H9 (cell line): ENCODE results near the gene ALDH1L1. TPM values are rescaled to one million over a fixed set of nuclear protein-coding genes. Genes with fewer than 3 reads are reported as not detected.
A peak's percentile ranks its signal among the peaks of the same experiment; 100 is the strongest.

Source experiments
- DNase-seq: peaks from one replicate; pipeline ENCODE4 v3.0.0-alpha.2; 2017
- H2AFZ ChIP-seq: one replicate; pipeline ENCODE4 v1.6.1; 2013; ENCODE audit warnings: mild to moderate bottlenecking, low read length, control low read depth, moderate library complexity
- H2AK5ac ChIP-seq: 2 replicates; pipeline ENCODE4 v1.6.1; 2013; ENCODE audit warnings: low read length, control low read depth, mixed read lengths; ENCODE audit not compliant: insufficient read length
- H2BK120ac ChIP-seq: one replicate; pipeline ENCODE4 v1.6.1; 2013; ENCODE audit warnings: low read depth, mild to moderate bottlenecking, low read length, control low read depth, inconsistent platforms; ENCODE audit not compliant: poor library complexity, severe bottlenecking
- H2BK12ac ChIP-seq: 2 replicates; pipeline ENCODE4 v1.6.1; 2013; ENCODE audit warnings: low read length, control low read depth, mixed read lengths, low read depth; ENCODE audit not compliant: insufficient read length
- H2BK15ac ChIP-seq: 2 replicates; pipeline ENCODE4 v1.6.1; 2013; ENCODE audit warnings: low read depth, low read length, control low read depth
- H2BK20ac ChIP-seq: one replicate; pipeline ENCODE4 v1.6.1; 2013; ENCODE audit warnings: low read depth, mild to moderate bottlenecking, low read length, control low read depth, inconsistent platforms; ENCODE audit not compliant: poor library complexity, severe bottlenecking
- H2BK5ac ChIP-seq: 2 replicates; pipeline ENCODE4 v1.6.1; 2013; ENCODE audit warnings: low read length, control low read depth, mixed read lengths; ENCODE audit not compliant: insufficient read length
- H3K14ac ChIP-seq: 2 replicates; pipeline ENCODE4 v1.6.1; 2013; ENCODE audit warnings: low read length, control low read depth; ENCODE audit not compliant: insufficient read depth
- H3K18ac ChIP-seq: 2 replicates; pipeline ENCODE4 v1.6.1; 2013; ENCODE audit warnings: low read depth, mild to moderate bottlenecking, mixed read lengths, low read length, control low read depth; ENCODE audit not compliant: insufficient read length
- H3K23ac ChIP-seq: 2 replicates; pipeline ENCODE4 v1.6.1; 2013; ENCODE audit warnings: low read length, control low read depth, mixed read lengths, low read depth; ENCODE audit not compliant: insufficient read length
- H3K23me2 ChIP-seq: 2 replicates; pipeline ENCODE4 v1.6.1; 2013; ENCODE audit warnings: low read depth, mild to moderate bottlenecking, mixed read lengths, low read length, control low read depth; ENCODE audit not compliant: insufficient read length, poor library complexity, severe bottlenecking
- H3K27ac ChIP-seq: 2 replicates; pipeline ENCODE4 v1.5.1; 2013; ENCODE audit warnings: low read length, control low read depth, mixed read lengths, low read depth; ENCODE audit not compliant: insufficient read length
- H3K27me3 ChIP-seq: 2 replicates; pipeline ENCODE4 v1.6.1; 2013; ENCODE audit warnings: low read length, control low read depth, inconsistent platforms; ENCODE audit not compliant: insufficient read depth
- H3K4ac ChIP-seq: 2 replicates; pipeline ENCODE4 v1.6.1; 2013; ENCODE audit warnings: low read depth, mild to moderate bottlenecking, control low read depth, inconsistent platforms, low read length, moderate library complexity
- H3K4me1 ChIP-seq: 2 replicates; pipeline ENCODE4 v1.6.1; 2013; ENCODE audit warnings: low read length, control low read depth, inconsistent platforms; ENCODE audit not compliant: insufficient read depth
- H3K4me2 ChIP-seq: 2 replicates; pipeline ENCODE4 v1.6.1; 2013; ENCODE audit warnings: low read length, control low read depth, mixed read lengths; ENCODE audit not compliant: insufficient read length, insufficient read depth
- H3K56ac ChIP-seq: 2 replicates; pipeline ENCODE4 v1.6.1; 2013; ENCODE audit warnings: low read depth, mild to moderate bottlenecking, mixed read lengths, low read length, control low read depth; ENCODE audit not compliant: insufficient read length
- H3K79me1 ChIP-seq: 2 replicates; pipeline ENCODE4 v1.6.1; 2013; ENCODE audit warnings: low read depth, mild to moderate bottlenecking, moderate library complexity, low read length, control low read depth, inconsistent platforms; ENCODE audit not compliant: insufficient read depth, poor library complexity, severe bottlenecking
- H3K79me2 ChIP-seq: 2 replicates; pipeline ENCODE4 v1.6.1; 2013; ENCODE audit warnings: low read length, control low read depth, inconsistent platforms; ENCODE audit not compliant: insufficient read depth
- H3K9ac ChIP-seq: 2 replicates; pipeline ENCODE4 v1.6.1; 2013; ENCODE audit warnings: low read length, control low read depth, mixed read lengths; ENCODE audit not compliant: insufficient read length; ENCODE audit errors: extremely low read depth
- H3K9me3 ChIP-seq: one replicate; pipeline ENCODE4 v1.6.1; 2013; ENCODE audit warnings: low read depth, low read length, inconsistent platforms; ENCODE audit not compliant: control insufficient read depth
- H3T11ph ChIP-seq: one replicate; pipeline ENCODE4 v1.6.1; 2013; ENCODE audit warnings: mild to moderate bottlenecking, low read length, control low read depth, inconsistent platforms
- H4K20me1 ChIP-seq: one replicate; pipeline ENCODE4 v1.6.1; 2013; ENCODE audit not compliant: control insufficient read depth, insufficient read length, insufficient read depth
- H4K5ac ChIP-seq: 2 replicates; pipeline ENCODE4 v1.6.1; 2013; ENCODE audit warnings: low read depth, mild to moderate bottlenecking, mixed read lengths, low read length, control low read depth; ENCODE audit not compliant: insufficient read length
- H4K8ac ChIP-seq: replicated peaks from 2 replicates; pipeline ENCODE4 v1.6.1; 2013; ENCODE audit warnings: low read length, control low read depth, mixed read lengths, low read depth; ENCODE audit not compliant: insufficient read length
- H4K91ac ChIP-seq: 2 replicates; pipeline ENCODE4 v1.6.1; 2013; ENCODE audit warnings: low read depth, mild to moderate bottlenecking, moderate library complexity, mixed read lengths, low read length, control low read depth; ENCODE audit not compliant: insufficient read length
- H3K27ac Mint-ChIP-seq, 3 experiments: 2 replicates in 2 of 3; 3 replicates in 1 of 3; pipeline ENCODE4 v1.8.0; 2020 to 2021; ENCODE audit warnings: mixed read lengths in 3 of 3, mild to moderate bottlenecking in 1 of 3, moderate library complexity in 1 of 3
- H3K27me3 Mint-ChIP-seq: 2 replicates; pipeline ENCODE4 v1.8.0; 2021; ENCODE audit warnings: low read depth, mild to moderate bottlenecking, moderate library complexity, mixed read lengths
- H3K36me3 Mint-ChIP-seq, 3 experiments: 2 replicates in 2 of 3; 3 replicates in 1 of 3; pipeline ENCODE4 v1.8.0; 2020 to 2021; ENCODE audit warnings: low read depth in 3 of 3, mixed read lengths in 3 of 3; ENCODE audit not compliant: insufficient read depth in 1 of 3
- H3K4me1 Mint-ChIP-seq, 2 experiments: 2 replicates each; pipeline ENCODE4 v1.8.0; 2020; ENCODE audit warnings: mixed read lengths in 2 of 2
- H3K4me3 Mint-ChIP-seq, 2 experiments: 2 replicates in 1 of 2; 3 replicates in 1 of 2; pipeline ENCODE4 v1.8.0; 2020 to 2021; ENCODE audit warnings: mild to moderate bottlenecking in 2 of 2, mixed read lengths in 2 of 2, moderate library complexity in 1 of 2
- H3K9me3 Mint-ChIP-seq, 2 experiments: 2 replicates in 1 of 2; 3 replicates in 1 of 2; pipeline ENCODE4 v1.8.0; 2020; ENCODE audit warnings: mild to moderate bottlenecking in 2 of 2, mixed read lengths in 2 of 2, moderate library complexity in 1 of 2
- WGBS: extraction: QIAGEN DNeasy Blood & Tissue Kit; methylation state at CpG from one replicate; pipeline ENCODE4 v1.1.7; 2013; ENCODE audit warnings: missing lambda C conversion rate, low lambda C conversion rate, mixed read lengths; ENCODE audit not compliant: insufficient read length; ENCODE audit errors: extremely low coverage; 5-methylcytosine and 5-hydroxymethylcytosine counted together
- total RNA-seq: library from RNA; stranded (reverse); gene quantifications from 2 replicates; pipeline ENCODE4 v1.2.1, GENCODE V29; 2021
- TF ChIP-seq, protein P1 (sequence below): fragments of 200-600 bp; sonication (generic); conservative IDR thresholded peaks from 3 replicates; pipeline ENCODE4 v1.8.0; 2021; ENCODE audit warnings: antibody characterized with exemption, mild to moderate bottlenecking

Gene ALDH1L1
- total RNA-seq, 1 experiment from 2014 or later = 0.90 TPM

GRCh38 chr3:126119008-126119675, 61.2 kb downstream of the ALDH1L1 start:
- Histone ChIP-seq H3K4me2 (no peak overlapping the region), H2BK120ac (no peak overlapping the region), H2AK5ac (no peak overlapping the region), H3K9ac (no peak overlapping the region), H3K27ac (no peak overlapping the region), H3K79me1 (no peaks in the 10 kb centered on the region), H3K79me2 (no peaks in the 10 kb centered on the region), H3K18ac (no peak overlapping the region), H3K9me3 (no peaks in the 10 kb centered on the region), H4K91ac (no peak overlapping the region), H4K20me1 (no peaks in the 10 kb centered on the region), H3K4me1 (no peaks in the 10 kb centered on the region), H2BK15ac (no peak overlapping the region), H3K27me3 (no peaks in the 10 kb centered on the region), H3K23ac (no peak overlapping the region), H3K23me2 (no peaks in the 10 kb centered on the region), H3K14ac (no peak overlapping the region), H3K4ac (no peak overlapping the region), H3K56ac (no peak overlapping the region), H2BK12ac (no peak overlapping the region), H3T11ph (no peak overlapping the region), H2BK20ac (no peak overlapping the region), H2AFZ (no peak overlapping the region), H4K5ac (no peak overlapping the region), H2BK5ac (no peak overlapping the region), H4K8ac (no peak overlapping the region)
- WGBS = no CpG with 5 or more reads among the region's 7 CpGs
- H3K9me3 Mint-ChIP-seq = no peaks in the 10 kb centered on the region
- DNase-seq = peak; percentile 10
- TF ChIP-seq, protein P1, sequence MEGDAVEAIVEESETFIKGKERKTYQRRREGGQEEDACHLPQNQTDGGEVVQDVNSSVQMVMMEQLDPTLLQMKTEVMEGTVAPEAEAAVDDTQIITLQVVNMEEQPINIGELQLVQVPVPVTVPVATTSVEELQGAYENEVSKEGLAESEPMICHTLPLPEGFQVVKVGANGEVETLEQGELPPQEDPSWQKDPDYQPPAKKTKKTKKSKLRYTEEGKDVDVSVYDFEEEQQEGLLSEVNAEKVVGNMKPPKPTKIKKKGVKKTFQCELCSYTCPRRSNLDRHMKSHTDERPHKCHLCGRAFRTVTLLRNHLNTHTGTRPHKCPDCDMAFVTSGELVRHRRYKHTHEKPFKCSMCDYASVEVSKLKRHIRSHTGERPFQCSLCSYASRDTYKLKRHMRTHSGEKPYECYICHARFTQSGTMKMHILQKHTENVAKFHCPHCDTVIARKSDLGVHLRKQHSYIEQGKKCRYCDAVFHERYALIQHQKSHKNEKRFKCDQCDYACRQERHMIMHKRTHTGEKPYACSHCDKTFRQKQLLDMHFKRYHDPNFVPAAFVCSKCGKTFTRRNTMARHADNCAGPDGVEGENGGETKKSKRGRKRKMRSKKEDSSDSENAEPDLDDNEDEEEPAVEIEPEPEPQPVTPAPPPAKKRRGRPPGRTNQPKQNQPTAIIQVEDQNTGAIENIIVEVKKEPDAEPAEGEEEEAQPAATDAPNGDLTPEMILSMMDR = no peak
- peaks cover 12% of the 10 kb centered on the region for H3K27me3 Mint-ChIP-seq
- H3K27ac Mint-ChIP-seq = peak overlapping the region in 1 of 3 experiments; percentile 10; a peak in 3 of 7 replicates
- H3K4me1 Mint-ChIP-seq = peaks cover 8 to 18% of the 10 kb centered on the region in 2 experiments
- H3K36me3 Mint-ChIP-seq = no peaks in the 10 kb centered on the region
- H3K4me3 Mint-ChIP-seq = no peak overlapping the region
